GM21723 (cell line): ENCODE measurements around the gene KIF1B.

Source experiments
- ATAC-seq: cut with Tn5 transposase; IDR thresholded peaks from one replicate; pipeline ENCODE4 v1.9.1; 2021; ENCODE audit warnings: mild to moderate bottlenecking, moderate library complexity; ENCODE audit not compliant: unreplicated experiment

KIF1B gene, protein sequence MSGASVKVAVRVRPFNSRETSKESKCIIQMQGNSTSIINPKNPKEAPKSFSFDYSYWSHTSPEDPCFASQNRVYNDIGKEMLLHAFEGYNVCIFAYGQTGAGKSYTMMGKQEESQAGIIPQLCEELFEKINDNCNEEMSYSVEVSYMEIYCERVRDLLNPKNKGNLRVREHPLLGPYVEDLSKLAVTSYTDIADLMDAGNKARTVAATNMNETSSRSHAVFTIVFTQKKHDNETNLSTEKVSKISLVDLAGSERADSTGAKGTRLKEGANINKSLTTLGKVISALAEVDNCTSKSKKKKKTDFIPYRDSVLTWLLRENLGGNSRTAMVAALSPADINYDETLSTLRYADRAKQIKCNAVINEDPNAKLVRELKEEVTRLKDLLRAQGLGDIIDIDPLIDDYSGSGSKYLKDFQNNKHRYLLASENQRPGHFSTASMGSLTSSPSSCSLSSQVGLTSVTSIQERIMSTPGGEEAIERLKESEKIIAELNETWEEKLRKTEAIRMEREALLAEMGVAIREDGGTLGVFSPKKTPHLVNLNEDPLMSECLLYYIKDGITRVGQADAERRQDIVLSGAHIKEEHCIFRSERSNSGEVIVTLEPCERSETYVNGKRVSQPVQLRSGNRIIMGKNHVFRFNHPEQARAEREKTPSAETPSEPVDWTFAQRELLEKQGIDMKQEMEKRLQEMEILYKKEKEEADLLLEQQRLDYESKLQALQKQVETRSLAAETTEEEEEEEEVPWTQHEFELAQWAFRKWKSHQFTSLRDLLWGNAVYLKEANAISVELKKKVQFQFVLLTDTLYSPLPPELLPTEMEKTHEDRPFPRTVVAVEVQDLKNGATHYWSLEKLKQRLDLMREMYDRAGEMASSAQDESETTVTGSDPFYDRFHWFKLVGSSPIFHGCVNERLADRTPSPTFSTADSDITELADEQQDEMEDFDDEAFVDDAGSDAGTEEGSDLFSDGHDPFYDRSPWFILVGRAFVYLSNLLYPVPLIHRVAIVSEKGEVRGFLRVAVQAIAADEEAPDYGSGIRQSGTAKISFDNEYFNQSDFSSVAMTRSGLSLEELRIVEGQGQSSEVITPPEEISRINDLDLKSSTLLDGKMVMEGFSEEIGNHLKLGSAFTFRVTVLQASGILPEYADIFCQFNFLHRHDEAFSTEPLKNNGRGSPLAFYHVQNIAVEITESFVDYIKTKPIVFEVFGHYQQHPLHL (N-terminal part only)

DNA sequence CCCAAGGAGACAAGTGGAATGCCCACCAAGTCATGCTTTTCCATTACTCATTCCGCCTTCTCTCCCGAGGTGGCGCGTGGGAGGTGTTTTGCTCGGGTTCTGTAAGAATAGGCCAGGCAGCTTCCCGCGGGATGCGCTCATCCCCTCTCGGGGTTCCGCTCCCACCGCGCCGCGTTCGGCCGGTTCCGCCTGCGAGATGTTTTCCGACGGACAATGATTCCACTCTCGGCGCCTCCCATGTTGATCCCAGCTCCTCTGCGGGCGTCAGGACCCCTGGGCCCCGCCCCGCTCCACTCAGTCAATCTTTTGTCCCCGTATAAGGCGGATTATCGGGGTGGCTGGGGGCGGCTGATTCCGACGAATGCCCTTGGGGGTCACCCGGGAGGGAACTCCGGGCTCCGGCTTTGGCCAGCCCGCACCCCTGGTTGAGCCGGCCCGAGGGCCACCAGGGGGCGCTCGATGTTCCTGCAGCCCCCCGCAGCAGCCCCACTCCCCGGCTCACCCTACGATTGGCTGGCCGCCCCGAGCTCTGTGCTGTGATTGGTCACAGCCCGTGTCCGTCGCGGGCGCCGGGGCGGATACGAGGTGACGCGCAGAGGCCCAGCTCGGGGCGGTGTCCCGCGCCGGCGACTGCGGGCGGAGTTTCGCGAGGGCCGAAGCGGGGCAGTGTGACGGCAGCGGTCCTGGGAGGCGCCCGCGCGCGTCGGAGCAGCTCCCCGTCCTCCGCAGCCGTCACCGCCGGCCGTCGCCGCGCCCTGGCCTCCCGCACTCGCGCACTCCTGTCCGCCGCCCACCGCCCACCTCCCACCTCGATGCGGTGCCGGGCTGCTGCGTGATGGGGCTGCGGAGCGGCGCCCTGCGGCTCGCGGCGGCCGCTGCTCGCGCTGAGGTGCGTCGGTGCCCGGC is at the start of gene KIF1B:
TSS of gene KIF1B (plus strand) at position 666 of the 906 bp plus-strand sequence. CDS start 21,759 bp downstream, outside the sequence.
- peak; percentile 96 for ATAC-seq

DNA sequence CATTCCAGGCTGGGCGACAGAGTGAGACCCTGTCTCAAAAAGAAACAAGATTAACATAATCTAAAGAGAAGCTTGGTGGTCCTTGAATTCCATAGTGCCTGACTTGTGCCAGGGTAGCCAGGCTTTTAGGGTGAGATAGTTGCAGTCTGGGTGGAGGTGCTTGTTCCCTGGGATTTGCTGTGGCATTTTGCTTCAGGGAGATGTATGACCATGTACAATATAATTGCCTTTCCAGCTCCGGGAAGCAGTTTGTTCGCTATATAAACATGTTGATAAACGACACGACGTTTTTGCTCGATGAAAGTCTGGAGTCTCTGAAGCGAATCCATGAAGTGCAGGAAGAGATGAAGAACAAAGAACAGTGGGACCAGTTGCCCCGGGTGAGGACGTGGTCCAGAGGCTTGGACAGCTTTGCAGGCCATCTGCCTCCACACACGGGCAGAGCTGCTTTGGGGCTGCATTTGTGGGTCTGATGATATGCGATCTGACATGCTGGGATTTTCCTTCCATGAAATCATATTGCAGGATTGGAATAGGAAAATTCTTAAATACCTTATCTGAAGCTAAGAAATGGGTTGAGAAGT is 49.4 kb upstream of the KIF1B start:
- ATAC-seq = no peak

DNA sequence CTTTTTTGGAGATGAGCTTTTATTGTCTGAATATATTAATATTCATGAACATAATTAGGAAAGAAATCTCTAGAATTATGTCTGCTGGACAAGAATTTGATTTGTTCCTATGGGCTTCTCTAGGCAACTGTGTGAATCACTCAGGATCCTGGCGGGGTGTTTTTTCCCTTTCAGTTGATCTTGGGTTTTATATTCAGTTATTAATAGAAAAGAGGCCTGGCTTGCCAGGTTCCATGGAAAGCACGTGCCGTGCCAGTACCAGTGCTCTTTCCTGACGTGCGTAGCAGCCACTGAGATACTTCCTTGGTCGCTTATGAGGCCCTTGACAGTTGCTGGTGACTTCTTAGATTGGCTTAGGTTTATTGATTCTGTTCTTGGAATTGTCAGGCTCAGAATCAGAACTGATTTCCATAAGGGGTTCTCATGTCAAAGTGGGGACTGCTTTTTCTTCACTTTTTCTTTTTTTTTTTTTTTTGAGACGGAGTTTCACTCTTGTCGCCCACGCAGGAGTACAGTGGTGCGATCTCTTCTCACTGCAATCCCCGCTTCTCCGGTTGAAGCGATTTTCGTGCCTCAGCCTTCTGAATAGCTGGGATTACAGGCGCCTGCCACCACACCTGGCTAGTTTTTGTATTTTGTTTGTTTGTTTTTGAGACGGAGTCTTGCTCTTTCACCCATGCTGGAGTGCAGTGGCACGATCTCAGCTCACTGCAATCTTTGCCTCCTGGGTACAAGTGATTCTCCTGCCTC is 48.7 kb upstream of the KIF1B start:
- ATAC-seq = no peak

DNA sequence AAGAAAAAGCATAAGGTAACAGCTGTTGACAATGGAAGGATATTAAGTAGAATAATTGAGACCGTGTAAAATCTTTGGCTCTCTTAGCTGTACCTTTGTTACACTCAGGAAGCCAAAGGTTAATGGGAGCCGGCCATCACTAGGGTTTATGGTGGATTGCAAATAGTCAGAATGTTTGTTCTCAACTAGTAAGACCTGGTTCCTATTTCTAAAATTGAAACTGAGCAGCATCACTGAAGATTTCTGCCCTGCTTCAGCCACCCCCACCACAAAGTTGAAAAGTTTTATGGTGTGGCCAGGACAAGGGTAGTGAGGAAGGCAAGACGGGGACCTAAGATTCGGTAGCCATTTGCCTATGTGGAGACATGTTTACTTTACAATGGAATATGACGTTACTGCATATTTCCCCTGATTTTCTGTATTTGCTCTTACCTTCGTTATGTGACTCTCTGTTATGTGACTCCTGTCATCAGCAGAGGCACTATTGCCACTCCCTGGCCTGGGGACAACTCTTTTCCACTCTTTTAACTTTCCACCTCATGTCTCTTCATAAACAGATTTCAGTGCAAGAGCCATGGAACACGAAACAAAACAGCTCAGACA is 41.4 kb upstream of the KIF1B start:
- ATAC-seq = no peak

DNA sequence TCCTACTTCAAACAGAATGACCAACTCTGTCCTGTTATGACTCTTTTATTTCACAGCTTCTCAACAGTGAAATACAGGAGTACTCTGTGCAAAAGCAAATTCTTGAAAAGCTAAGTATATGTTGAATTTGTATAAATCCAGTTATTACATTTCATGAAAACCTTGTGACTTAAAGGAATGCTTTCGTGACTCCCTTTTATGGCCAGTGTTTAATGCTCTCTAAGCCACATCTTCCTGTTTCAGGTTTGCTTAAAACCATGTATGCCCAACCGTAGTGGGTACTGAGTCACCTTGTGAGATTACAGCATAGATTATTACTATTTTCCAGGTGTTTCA is 40.2 kb upstream of the KIF1B start:
- peak; percentile 65 for ATAC-seq

DNA sequence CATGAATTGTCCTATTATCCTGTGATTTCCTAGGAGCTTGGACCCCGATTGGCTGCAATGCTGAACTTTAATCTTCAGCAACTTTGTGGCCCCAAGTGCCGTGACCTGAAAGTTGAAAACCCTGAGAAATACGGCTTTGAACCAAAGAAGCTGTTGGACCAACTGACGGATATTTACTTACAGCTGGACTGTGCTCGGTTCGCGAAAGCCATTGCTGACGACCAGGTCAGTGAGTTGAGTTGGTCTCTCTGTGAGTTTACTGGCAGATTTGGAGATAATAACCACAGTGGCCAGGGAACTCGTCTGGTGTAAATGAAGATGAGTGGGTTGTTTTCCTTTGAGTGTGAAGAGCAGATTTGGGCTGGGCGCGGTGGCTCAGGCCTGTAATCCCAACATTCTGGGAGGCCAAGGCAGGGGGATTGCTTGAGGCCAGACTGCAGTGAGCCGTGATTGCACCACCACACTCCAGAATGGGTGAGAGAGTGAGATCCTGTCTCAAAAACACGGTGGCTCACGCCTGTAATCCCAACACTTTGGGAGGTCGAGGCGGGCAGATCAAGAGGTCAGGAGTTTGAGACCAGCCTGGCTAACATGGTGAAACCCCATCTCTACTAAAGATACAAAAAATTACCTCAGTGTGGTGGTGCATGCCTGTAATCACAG is 39.1 kb upstream of the KIF1B start:
- no peak for ATAC-seq

DNA sequence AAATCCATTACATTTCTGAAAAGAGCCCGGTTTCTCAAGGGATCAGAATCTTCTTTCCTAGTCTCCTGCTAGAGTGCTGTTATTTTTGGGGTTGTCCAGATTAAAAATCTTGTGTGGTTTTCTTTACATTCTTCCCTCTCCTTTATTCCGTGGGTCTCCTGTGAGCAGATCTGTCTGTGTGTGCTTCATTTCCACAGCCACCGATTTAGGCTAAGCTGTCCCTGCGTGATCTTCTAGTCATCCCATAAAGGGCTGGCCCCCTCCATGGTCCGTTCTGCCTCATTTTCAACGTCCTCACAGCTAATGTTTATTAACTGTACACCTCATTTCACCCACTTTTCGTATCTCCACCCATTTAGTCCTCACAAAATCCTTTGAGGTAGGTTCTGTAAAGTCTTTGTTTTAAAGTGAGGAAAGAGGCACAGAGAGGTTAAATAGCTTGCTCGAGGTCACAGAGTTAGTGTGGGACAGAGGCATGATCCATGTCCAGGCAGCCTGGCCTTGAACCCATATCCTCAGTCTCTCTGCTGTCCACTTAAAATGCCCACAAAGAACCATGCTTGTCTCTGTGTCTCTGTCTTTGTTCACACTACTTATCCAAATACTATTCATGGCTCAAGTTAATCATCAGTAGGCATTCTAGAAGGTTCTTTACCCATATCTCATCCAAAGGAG is 38.2 kb upstream of the KIF1B start:
- no peak for ATAC-seq

DNA sequence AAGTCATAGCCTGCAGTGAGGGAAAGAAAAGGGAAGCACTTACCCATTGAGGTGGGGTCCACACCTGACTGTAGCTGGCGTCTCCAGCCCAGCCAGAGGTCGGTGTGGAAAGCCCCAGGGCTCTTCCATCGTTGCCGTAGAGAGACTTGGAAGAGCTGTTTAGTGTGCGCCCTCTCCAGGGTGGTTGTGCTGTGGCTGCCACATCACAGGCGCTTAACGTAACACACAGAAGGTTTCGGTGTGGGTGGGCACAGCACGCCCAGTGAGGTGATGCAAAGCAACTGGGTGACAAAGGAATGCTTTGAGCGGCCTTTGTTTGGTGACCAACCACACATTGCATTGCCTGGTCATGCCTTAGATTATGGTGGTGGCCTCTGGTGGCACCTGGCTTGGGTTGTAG is 36.8 kb upstream of the KIF1B start:
- ATAC-seq = no peak

DNA sequence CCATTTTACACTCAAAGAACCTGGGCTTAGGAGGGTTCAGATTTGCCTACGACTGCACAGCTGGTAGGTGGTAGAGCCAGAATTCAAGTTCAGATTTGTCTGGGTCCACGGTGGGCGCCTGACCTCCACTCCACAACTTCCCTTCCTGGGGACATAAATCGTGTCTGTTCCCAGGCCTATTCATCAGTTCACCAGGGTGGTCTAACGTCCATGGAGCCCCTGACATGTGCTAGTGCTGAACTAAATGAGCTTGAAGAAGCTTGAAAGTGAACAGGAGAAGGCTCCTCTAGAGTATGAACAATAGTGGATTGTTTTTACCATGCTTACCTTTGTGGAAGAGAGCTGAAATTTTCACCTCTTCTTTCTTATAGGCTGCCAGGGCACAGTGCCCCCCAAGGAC is 32.5 kb upstream of the KIF1B start:
- ATAC-seq = no peak

DNA sequence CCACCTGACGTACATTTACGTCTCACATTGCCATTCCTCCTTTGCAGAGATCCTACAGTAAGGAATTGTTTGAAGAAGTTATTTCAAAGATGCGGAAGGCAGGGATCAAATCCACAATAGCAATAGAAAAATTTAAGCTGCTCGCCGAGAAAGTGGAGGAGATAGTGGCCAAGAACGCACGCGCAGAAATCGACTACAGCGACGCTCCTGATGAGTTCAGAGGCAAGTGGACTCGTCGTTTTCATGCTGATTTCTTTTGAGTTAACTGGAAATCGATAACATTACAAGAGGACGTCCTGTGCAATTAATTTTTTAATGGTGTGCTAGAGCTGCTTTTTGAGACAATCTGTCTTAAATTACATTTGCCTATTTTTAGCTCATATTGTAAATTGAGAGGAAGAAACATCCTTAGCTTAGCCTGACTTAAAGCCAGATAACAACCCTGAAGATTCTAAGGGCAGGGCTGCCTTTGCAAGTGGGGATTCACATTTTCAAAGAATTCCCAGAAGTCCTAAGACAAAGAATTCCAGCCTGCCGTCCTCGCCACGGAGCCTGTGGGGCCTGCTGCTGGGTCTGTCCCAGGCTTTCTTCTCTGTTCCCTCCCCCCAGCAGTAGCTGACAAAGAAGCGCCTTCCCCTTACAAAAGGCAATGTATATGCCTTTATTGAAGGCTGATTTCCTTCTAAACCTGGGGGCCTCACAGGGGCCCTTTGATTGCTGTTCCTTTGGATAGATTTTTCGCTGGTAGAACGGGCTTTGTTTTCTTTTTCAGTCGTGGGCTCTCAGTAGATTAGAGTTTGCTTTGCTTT is 31.6 kb upstream of the KIF1B start:
- no peak for ATAC-seq

DNA sequence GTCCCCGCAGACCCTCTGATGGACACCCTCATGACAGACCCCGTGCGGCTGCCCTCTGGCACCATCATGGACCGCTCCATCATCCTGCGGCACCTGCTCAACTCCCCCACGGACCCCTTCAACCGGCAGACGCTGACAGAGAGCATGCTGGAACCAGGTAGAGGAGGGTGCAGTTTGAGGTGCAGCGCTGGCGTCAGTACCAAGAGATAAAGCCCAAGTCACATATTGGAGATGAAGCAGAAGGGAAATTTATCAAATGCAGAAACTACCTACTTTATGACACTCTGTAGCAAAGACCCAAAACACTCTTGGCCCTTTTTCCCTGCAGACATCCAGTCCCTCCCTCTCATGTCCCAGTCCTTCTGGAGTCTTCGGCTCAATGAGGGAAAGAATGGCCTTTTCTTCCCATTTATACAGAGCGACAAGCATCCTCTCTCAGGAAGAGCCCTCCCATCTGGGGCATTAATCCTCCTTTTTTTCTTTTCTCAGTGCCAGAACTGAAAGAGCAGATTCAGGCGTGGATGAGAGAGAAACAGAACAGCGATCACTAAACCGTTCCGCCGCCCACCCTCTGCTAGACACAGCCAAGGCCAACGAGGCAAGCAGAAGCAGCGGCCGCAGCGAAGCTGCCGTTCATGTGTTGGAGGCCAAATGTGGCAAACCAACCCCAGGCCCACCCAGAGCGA is 30.8 kb upstream of the KIF1B start:
- ATAC-seq = no peak

DNA sequence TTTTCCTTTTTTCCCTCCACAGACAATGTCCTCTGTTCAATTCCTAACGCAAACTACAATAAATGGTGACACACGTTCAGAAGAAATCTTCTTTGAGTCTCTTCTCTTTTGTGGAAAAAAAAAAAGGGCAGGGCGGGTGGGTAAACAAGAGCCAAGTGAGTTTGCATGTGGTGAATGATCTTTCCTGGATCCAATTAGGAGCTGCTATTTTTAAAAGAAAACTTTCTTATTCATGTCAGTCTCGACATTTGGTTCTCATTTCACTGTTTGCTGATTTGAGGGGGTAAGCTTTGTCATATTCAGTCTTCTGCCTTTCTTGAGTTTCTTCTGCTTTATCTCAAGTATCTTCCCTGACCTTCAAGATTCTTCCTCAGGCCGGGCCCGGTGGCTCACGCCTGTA is 29.2 kb upstream of the KIF1B start:
- no peak for ATAC-seq

DNA sequence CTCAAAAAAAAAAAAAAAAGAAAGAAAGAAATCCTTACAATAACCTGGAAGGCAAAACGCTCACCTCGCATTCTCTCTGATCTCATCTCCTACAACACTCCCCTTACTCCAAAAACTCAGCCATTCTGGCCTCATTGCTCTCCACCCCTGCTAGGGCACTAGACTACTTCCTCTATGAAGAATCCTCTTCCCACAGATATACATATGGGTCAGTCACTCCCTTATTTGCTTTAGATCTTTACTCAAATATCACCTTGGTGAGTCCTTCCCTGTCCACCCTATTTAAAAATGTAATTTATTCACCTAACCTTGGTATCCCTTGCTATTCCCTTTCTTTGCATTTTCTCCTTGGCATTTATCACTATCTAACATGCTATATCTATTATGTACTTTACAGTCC is 24.6 kb upstream of the KIF1B start:
- no peak for ATAC-seq

DNA sequence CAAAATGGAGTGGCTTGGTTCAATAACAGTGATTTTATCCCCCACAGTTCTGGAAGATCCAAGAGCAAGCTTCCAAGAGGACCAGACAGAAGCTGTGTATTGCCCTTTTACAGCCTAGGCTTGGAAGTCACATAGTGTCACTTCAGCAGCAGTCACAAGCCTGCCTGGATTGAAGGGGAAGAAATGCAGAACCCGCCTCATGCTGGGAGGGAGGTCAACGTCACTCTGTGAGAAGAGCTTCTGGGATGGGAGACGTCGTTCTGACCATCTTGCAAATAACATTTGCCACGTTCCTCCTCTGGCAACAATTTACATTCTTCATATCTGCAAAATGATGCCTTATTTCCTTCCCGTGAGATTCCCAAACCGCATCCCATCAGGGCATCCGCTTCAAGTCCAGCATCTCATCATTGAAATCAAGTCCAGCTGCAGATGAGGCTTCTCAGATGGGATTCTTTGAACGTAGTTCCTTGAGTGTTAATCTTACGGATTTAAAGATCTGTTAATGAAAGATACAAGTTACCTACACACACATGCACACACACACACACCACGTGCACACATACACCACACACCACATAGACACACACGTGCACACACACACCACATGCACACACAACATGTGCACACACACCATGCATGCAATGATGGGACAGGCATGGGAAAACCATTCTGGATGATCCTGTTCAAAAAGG is 23.9 kb upstream of the KIF1B start:
- ATAC-seq = no peak

DNA sequence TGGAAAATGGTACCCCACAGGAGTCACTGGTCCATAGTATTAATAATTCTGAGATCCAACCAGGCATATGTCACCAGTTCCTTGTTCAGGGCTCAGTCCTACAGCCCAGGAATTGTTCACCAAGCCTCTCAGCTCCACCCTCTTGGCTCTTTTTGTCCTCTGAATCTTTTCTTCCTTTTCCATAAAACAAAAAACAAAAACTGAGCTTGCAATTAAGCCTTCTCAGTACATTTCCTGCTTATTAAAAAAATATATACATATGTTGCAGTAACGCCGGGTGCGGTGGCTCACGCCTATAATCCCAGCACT is 23.4 kb upstream of the KIF1B start:
- ATAC-seq = no peak

DNA sequence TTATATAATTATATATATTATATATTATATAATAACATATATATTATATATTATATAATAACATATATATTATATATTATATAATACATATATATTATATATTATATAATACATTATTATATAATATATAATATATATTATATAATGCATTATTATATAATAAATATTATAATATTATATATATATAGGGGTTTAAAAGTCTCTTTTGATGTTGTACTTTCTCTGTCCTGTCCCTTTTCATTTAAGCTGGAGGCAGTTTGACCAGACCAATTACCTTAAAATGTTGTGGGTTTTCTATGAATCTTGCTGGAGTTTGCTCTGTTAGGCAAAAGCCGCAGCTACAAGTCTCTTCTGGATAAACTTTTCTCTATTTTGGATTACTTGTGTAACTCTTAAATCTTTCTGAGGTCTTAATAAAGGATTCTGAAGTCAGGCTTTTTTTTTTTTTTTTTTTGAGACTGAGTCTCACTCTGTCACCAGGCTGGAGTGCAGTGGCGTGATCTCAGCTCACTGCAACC is 22.2 kb upstream of the KIF1B start:
- no peak for ATAC-seq
